Ishikawa (cell line): ENCODE results near the gene SLC13A4.

Experiments used
- CEBPB ChIP-seq: IDR thresholded peaks from 2 replicates; pipeline ENCODE4 v1.6.1; 2012
- EP300 ChIP-seq: IDR thresholded peaks from 2 replicates; pipeline ENCODE4 v1.6.1; 2012; ENCODE audit warnings: borderline replicate concordance
- FOXM1 ChIP-seq: IDR thresholded peaks from 2 replicates; pipeline ENCODE4 v1.6.1; 2012; ENCODE audit warnings: low read depth, borderline replicate concordance
- NFIC ChIP-seq: IDR thresholded peaks from 2 replicates; pipeline ENCODE4 v1.6.1; 2012
- TAF1 ChIP-seq: IDR thresholded peaks from 2 replicates; pipeline ENCODE4 v1.6.1; 2012; ENCODE audit warnings: low read depth, mild to moderate bottlenecking
- TCF12 ChIP-seq: IDR thresholded peaks from 2 replicates; pipeline ENCODE4 v1.6.1; 2012; ENCODE audit warnings: low read depth
- YY1 ChIP-seq: IDR thresholded peaks from 2 replicates; pipeline ENCODE4 v1.6.1; 2012; ENCODE audit warnings: low read depth
- TF ChIP-seq, protein P1 (sequence below): IDR thresholded peaks from 2 replicates; pipeline ENCODE4 v1.6.1; 2012
- TF ChIP-seq, protein P2 (sequence below): IDR thresholded peaks from 2 replicates; pipeline ENCODE4 v1.6.1; 2012; ENCODE audit warnings: low read depth, mild to moderate bottlenecking
- TF ChIP-seq, protein P3 (sequence below): IDR thresholded peaks from 2 replicates; pipeline ENCODE4 v1.6.1; 2012

DNA sequence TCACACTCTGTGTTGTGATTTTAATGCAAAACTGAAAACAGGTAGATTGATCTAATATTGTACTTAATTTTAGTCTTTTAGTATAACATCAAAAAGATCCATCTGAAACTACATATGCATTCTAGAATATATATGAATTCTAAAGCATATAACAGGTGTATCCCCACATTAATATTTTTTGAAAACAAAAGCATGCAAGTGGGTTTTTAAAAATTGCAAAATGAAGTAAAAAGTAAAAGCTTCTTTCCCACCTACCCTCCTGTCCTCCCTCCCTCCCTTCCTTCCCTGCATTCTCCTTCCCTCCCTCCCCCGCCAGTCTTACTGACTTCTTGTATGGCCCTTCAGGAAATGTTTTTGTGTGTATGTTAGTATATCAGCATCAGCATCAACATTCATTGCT, 80.2 kb downstream of the SLC13A4 start:
- TF ChIP-seq TCF12 = no peak
- TF ChIP-seq, protein P1, sequence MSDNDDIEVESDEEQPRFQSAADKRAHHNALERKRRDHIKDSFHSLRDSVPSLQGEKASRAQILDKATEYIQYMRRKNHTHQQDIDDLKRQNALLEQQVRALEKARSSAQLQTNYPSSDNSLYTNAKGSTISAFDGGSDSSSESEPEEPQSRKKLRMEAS = no peak
- TF ChIP-seq, protein P2, sequence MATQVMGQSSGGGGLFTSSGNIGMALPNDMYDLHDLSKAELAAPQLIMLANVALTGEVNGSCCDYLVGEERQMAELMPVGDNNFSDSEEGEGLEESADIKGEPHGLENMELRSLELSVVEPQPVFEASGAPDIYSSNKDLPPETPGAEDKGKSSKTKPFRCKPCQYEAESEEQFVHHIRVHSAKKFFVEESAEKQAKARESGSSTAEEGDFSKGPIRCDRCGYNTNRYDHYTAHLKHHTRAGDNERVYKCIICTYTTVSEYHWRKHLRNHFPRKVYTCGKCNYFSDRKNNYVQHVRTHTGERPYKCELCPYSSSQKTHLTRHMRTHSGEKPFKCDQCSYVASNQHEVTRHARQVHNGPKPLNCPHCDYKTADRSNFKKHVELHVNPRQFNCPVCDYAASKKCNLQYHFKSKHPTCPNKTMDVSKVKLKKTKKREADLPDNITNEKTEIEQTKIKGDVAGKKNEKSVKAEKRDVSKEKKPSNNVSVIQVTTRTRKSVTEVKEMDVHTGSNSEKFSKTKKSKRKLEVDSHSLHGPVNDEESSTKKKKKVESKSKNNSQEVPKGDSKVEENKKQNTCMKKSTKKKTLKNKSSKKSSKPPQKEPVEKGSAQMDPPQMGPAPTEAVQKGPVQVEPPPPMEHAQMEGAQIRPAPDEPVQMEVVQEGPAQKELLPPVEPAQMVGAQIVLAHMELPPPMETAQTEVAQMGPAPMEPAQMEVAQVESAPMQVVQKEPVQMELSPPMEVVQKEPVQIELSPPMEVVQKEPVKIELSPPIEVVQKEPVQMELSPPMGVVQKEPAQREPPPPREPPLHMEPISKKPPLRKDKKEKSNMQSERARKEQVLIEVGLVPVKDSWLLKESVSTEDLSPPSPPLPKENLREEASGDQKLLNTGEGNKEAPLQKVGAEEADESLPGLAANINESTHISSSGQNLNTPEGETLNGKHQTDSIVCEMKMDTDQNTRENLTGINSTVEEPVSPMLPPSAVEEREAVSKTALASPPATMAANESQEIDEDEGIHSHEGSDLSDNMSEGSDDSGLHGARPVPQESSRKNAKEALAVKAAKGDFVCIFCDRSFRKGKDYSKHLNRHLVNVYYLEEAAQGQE = no peak
- no peak for TF ChIP-seq NFIC
- no peak for TF ChIP-seq EP300
- no peak for TF ChIP-seq YY1
- no peak for TF ChIP-seq CEBPB
- TF ChIP-seq FOXM1 = no peak
- TF ChIP-seq, protein P3, sequence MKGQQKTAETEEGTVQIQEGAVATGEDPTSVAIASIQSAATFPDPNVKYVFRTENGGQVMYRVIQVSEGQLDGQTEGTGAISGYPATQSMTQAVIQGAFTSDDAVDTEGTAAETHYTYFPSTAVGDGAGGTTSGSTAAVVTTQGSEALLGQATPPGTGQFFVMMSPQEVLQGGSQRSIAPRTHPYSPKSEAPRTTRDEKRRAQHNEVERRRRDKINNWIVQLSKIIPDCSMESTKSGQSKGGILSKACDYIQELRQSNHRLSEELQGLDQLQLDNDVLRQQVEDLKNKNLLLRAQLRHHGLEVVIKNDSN = no peak
- no peak for TF ChIP-seq TAF1
